Skeletal muscle tissue (tissue), 4 donors: Measurements from ENCODE around the gene TRPV4. TPM values are rescaled to one million over a fixed set of nuclear protein-coding genes. Genes with fewer than 3 reads are reported as not detected.

ENCODE experiments used
- H3K27ac ChIP-seq: one replicate; pipeline ENCODE4 v1.7.0; 2013; ENCODE audit warnings: mild to moderate bottlenecking, low read depth, low read length, inconsistent platforms
- H3K27me3 ChIP-seq, 3 donors: one replicate each; pipeline ENCODE4 v1.7.0; 2013; ENCODE audit warnings: low read length in 3 of 3; ENCODE audit not compliant: control insufficient read depth in 3 of 3, insufficient read depth in 3 of 3
- H3K36me3 ChIP-seq, 3 donors: one replicate each; pipeline ENCODE4 v1.7.0; 2013; ENCODE audit warnings: low read length in 3 of 3; ENCODE audit not compliant: control insufficient read depth in 3 of 3, insufficient read depth in 3 of 3
- H3K4me1 ChIP-seq, 3 donors: one replicate each; pipeline ENCODE4 v1.7.0; 2013; ENCODE audit warnings: low read length in 3 of 3, mild to moderate bottlenecking in 3 of 3; ENCODE audit not compliant: control insufficient read depth in 3 of 3, insufficient read depth in 3 of 3
- H3K4me3 ChIP-seq, 3 donors: one replicate each; pipeline ENCODE4 v1.7.0; 2013; ENCODE audit warnings: low read length in 3 of 3
- H3K9ac ChIP-seq, 3 donors: one replicate each; pipeline ENCODE4 v1.7.0; 2013; ENCODE audit warnings: low read length in 3 of 3, mild to moderate bottlenecking in 3 of 3, moderate library complexity in 2 of 3, low read depth in 1 of 3
- H3K9me3 ChIP-seq, 3 donors: one replicate each; pipeline ENCODE4 v1.7.0; 2013; ENCODE audit warnings: low read length in 3 of 3; ENCODE audit not compliant: control insufficient read depth in 3 of 3
- total RNA-seq: library from RNA; depleted of rRNA; stranded (reverse); fragments of >200 nt; gene quantifications from one replicate; pipeline ENCODE4 v1.2.3, GENCODE V29; 2014
- donor health status: Osteomylitis.

Gene TRPV4
- total RNA-seq, 1 donor from 2014 or later: 0.52 TPM

DNA sequence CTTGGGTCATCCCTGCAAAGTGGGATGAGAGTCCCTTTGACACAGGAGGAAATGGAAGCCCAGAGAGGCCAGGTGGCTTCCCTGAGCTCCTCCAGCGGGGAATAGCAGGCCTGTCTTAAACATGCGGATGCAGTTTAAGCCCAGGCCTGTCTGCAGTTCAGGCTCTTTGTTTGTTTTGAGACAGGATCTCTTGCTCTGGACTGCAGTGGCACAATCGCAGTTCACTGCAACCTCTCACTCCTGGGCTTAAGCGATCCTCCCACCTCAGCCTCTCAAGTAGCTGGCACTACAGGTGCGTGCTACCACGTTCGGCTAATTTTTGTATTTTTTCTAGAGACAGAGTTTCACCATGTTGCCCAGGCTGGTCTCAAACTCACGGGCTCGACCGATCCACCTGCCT, 3.5 kb downstream of the TRPV4 start:
- Histone ChIP-seq H3K27ac (no peak overlapping the region), H3K36me3 (no peaks in the 10 kb centered on the region), H3K9me3 (no peaks in the 10 kb centered on the region), H3K4me3 (no peak overlapping the region), H3K9ac (no peak overlapping the region), H3K27me3 (peaks cover 23 to 37% (median 24%) of the 10 kb centered on the region in 3 donors), H3K4me1 (no peaks in the 10 kb centered on the region)

DNA sequence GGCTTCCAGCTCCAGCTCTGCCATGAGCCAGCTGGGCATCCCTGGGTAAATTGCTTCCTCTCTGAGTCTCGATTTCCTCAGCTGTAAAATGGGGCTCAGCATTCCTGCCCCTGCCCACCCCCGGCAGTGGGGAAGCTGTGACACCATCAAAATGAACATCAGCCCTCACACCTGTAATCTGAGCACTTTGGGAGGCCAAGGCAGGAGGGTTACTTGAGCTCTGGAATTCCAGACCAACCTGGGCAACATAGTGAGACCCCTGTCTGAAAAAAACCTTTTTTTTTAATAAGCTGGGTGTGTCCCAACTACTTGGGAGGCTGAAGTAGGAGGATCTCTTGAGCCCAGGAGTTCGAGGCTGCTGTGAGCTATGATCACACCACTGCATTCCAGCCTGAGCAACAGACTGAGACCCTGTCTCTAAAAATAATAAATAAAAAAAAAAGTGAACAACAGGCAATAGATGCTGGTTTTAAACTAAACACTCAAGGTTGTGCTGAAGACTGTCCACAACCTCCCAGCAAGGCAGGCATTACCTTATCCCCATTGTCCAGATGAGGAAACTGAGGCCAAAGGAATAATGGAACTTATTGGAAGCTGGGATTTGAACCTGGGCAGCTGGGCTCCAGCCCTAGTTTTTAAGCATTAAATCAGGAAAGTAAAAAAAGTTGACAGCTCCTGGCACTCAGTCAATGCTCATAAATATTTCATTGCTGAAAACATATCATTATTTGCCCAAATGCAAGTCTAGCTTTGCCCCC, 4.3 kb downstream of the TRPV4 start:
- Histone ChIP-seq H3K4me3 (no peak overlapping the region), H3K27me3 (peaks cover 23 to 37% (median 24%) of the 10 kb centered on the region in 3 donors), H3K4me1 (no peaks in the 10 kb centered on the region)

DNA sequence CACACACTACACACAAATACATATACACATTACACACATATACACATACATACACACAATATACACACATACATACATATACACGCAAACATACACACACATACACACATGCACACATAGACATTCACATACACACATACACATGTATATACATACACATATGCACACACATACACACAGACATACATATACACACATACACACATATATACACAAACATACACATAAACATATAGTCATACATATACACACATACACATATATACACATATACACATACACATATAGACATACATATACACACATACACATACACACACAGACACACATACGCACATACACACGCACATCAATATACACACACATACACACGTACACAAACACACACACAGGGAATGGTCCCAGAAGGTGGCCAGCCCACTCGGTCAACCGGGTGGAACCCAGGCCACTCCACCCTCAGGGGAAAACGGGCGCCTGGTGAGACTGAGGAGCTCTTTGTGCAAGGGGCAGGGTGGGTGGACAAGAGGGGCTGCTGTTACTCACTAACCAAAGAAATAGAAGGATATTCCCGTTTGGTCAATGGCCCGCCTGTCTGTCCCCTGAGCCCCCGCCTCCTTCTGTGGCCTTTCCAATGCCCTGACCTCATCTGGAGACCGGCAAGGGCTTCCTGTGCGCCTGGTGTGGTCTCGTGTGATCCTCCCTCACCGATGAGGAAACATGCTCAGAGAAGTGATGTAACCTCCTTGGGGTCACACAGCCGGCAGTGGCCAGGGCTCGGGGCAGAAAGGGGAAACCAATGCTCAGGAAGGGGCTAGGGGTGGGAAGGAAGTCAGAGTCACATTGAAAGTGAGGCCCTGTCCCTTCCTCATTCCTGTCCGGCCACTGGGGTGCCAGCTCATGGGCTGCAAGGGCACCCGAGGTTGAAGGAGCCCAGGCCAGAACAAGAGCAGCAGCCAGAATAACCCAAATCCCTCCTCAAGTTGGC, 5.3 kb downstream of the TRPV4 start:
- no peaks in the 10 kb centered on the region for H3K36me3 ChIP-seq
- H3K27me3 ChIP-seq: peaks cover 18 to 28% (median 23%) of the 10 kb centered on the region in 3 donors
- no peak overlapping the region for H3K27ac ChIP-seq

More for the DNA sequence above, 4.3 kb downstream of the TRPV4 start:
- peak overlapping the region in 1 of 3 donors; percentile 3 for H3K9ac ChIP-seq
- H3K36me3 ChIP-seq: no peaks in the 10 kb centered on the region
- no peaks in the 10 kb centered on the region for H3K9me3 ChIP-seq
- H3K27ac ChIP-seq: peak overlapping the region; percentile 30

DNA sequence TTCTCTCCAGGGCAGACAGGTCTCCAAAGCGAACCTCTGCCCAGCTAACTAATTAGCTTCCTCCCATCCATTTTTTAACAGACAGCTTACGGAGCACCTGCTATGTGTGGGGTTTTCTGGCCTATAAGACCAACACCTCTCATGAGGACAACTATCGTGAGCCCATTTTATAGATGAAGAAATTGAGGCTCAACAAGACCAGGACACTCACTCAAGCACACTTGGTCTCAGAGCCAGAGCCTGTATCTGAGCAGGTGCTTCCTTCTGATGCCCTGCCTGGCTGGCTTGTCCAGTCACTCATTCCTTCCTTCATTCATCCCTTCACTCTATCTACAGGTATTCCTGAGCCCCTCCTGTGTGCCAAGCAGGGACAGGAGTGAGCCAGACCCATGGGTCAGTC, 6.1 kb downstream of the TRPV4 start:
- Histone ChIP-seq H3K27me3 (peaks cover 12 to 22% (median 18%) of the 10 kb centered on the region in 3 donors), H3K36me3 (no peaks in the 10 kb centered on the region), H3K27ac (no peak overlapping the region), H3K9ac (no peak overlapping the region), H3K4me3 (no peak overlapping the region), H3K9me3 (no peaks in the 10 kb centered on the region), H3K4me1 (peaks cover 4 to 12% (median 9%) of the 10 kb centered on the region in 3 donors)

More for the DNA sequence above, 5.3 kb downstream of the TRPV4 start:
- Histone ChIP-seq H3K4me1 (peaks cover 0 to 5% (median 3%) of the 10 kb centered on the region in 3 donors), H3K4me3 (no peak overlapping the region), H3K9ac (no peak overlapping the region), H3K9me3 (no peaks in the 10 kb centered on the region)

DNA sequence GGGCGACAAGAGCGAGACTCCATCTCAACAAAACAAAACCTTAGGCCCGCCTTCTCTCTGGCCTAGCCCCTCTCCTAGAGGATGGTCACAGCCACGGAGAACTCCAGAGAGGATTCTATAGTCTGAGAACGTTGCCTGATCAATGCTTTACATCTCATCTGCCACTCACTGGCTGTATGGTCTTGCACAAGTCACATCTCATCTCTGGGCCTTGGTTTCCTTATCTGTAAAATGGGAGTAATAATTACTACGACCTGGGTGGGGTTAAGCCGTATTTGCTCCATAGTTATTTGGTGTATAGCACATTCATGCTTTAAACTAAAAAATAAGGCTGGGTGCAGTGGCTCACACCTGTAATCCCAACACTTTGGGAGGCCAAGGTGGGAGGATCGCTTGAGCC, 8.5 kb downstream of the TRPV4 start:
- Histone ChIP-seq H3K27me3 (peaks cover 3 to 7% (median 6%) of the 10 kb centered on the region in 3 donors), H3K9me3 (no peaks in the 10 kb centered on the region), H3K4me3 (no peak overlapping the region), H3K27ac (no peak overlapping the region), H3K9ac (no peak overlapping the region), H3K36me3 (no peaks in the 10 kb centered on the region), H3K4me1 (peaks cover 4 to 12% (median 9%) of the 10 kb centered on the region in 3 donors)

DNA sequence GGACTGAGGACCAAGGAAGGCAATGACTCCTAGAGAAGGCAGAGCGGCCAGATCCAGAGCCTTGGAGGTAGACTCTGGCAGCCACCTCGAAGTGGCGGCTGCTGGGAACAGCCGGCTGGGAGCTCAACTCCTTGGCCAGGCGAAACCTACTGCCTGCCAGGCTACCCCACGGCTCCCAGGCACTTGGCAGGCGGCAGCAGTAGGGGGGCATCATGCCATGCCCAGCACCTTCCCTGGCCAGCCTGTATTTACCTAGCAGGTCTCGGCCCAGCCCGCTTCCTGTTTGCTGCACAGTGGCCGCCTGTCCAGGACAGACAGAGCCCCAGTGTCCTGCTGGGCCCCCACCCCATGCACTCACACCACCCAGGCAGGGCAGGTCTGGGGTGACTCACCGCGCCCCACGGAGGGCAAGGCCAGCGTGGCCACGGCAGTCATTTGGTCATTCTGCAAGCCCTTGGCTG, 10.2 kb downstream of the TRPV4 start:
- Histone ChIP-seq H3K4me1 (peaks cover 4 to 12% (median 9%) of the 10 kb centered on the region in 3 donors), H3K9ac (no peak overlapping the region), H3K36me3 (no peaks in the 10 kb centered on the region), H3K27me3 (peaks cover 8 to 13% (median 11%) of the 10 kb centered on the region in 3 donors), H3K9me3 (no peaks in the 10 kb centered on the region), H3K4me3 (peak overlapping the region in 1 of 3 donors; percentile 3), H3K27ac (no peak overlapping the region)

DNA sequence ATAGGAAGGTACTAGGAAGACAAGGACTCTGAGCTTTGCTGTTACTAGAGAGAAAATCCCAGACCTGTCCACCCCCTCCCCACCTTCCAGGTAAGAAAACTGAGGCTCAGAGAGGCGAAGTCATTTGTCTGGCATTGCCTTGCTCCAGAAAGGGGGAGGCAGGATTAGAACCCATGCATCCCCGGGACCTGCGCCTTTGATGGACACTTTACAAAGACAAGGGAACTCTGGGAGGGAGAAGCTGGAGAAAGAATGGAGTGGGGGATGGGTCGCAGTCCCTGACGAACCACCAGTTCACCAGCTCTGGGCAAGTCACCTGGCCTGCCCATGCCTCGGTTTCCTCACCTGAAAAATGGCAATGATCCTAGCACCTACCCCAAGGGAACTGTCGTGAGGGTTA, 10.8 kb downstream of the TRPV4 start:
- Histone ChIP-seq H3K9me3 (no peaks in the 10 kb centered on the region), H3K4me1 (peaks cover 4 to 12% (median 9%) of the 10 kb centered on the region in 3 donors), H3K36me3 (no peaks in the 10 kb centered on the region), H3K4me3 (peak overlapping the region in 1 of 3 donors; percentile 3), H3K27ac (no peak overlapping the region), H3K27me3 (peaks cover 11 to 17% (median 17%) of the 10 kb centered on the region in 3 donors), H3K9ac (no peak overlapping the region)

DNA sequence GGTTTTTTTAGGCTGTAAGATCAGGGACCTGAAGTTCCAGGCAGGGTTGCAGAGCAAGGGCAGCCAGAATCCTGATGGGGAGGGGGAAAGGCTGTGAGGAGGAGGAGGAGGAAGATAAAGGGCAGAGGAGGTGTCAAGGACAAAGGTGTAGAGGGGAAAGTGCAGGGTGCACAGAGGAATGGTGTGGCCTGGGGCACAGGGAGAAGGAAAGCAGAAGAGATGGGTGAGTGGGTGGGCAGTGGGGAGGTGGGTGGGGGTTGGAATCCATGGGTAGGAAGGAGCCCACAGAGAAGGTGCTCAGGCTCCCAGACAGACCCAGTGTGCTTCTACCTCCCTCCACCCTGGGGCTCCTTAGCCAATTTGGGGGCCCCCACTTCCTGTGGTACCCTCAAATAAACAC, 11.2 kb downstream of the TRPV4 start:
- H3K27me3 ChIP-seq: peaks cover 11 to 22% (median 21%) of the 10 kb centered on the region in 3 donors
- H3K9me3 ChIP-seq: no peaks in the 10 kb centered on the region
- no peak overlapping the region for H3K9ac ChIP-seq
- no peak overlapping the region for H3K27ac ChIP-seq
- H3K36me3 ChIP-seq: no peaks in the 10 kb centered on the region
- peaks cover 4 to 12% (median 9%) of the 10 kb centered on the region in 3 donors for H3K4me1 ChIP-seq
- H3K4me3 ChIP-seq: no peak overlapping the region

DNA sequence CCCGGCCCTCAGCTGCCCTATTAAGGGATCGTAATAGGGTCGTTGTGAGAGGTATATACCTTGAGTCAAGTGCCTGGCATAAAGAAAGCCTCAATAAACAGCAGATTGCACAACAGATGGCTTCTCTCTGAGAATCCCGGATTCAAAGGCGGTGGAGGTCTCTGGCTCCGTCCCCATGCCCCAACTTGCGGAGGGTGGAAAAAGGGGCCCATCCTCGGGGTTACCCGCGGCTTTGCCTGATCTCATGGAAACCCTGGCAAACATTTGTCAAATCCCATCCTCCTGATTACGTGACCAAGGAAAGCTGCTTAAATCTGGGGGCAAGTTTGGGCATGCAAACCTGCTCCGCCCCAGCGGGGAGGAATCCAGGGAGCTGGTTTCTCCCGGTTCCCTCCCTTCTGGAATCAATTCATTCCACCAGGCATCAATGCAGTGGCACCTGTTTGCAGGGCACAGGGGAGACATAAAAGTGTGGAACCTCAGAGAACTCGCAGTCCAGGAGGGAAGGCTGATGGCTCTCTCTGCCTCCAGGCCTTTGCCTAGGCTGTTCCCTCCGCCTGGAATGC, 12.3 kb downstream of the TRPV4 start:
- no peaks in the 10 kb centered on the region for H3K9me3 ChIP-seq
- H3K36me3 ChIP-seq: no peaks in the 10 kb centered on the region
- no peak overlapping the region for H3K4me3 ChIP-seq
- no peak overlapping the region for H3K9ac ChIP-seq
- peaks cover 11 to 24% (median 23%) of the 10 kb centered on the region in 3 donors for H3K27me3 ChIP-seq
- H3K4me1 ChIP-seq: peaks cover 4 to 12% (median 9%) of the 10 kb centered on the region in 3 donors
- no peak overlapping the region for H3K27ac ChIP-seq
